GM12878 (cell line): ENCODE data around the gene SAYSD1. TPM values are rescaled to one million over a fixed set of nuclear protein-coding genes. Genes with fewer than 3 reads are reported as not detected.

Experiments used
- ATAC-seq: fragments of 200-7000 bp; cut with Tn5 transposase; 3 replicates; pipeline ENCODE4 v1.9.1; 2020; ENCODE audit warnings: mild to moderate bottlenecking, moderate library complexity
- BruUV-seq: library from RNA; stranded (reverse); fragments of 400-500 nt; replicated peaks from 2 replicates; lab custom pipeline; 2021; lab: Mats Ljungman, UMichigan
- CTCF ChIA-PET: fragments of 300-600 bp; sonication (Branson Sonifier 250); formaldehyde crosslinking; extraction: SDS; loops from one replicate; lab custom pipeline; 2021; ENCODE audit warnings: inconsistent platforms; lab: Yijun Ruan, JAX
- POLR2A ChIA-PET: fragments of 350-600 bp; formaldehyde crosslinking; extraction: SDS; loops from one replicate; lab custom pipeline; 2021; ENCODE audit warnings: inconsistent platforms; lab: Charles Lee
- RAD21 ChIA-PET: fragments of 300-600 bp; sonication (Branson Sonifier 250); formaldehyde crosslinking; loops from one replicate; lab custom pipeline; 2023; ENCODE audit warnings: antibody characterized with exemption; ENCODE audit not compliant: unreplicated experiment; lab: Charles Lee
- SMC1A ChIA-PET: fragments of 300-600 bp; sonication (Branson Sonifier 250); formaldehyde crosslinking; loops from one replicate; lab custom pipeline; 2023; ENCODE audit not compliant: unreplicated experiment, uncharacterized antibody; lab: Charles Lee
- DNase-seq: peaks from one replicate; pipeline ENCODE4 v3.0.0-alpha.2; 2011; ENCODE audit warnings: low read depth, low spot score
- FAIRE-seq: peaks from 3 replicates; lab custom pipeline; 2011; peaks lifted over from hg19 to GRCh38; lab: Jason Lieb, UNC
- H2AFZ ChIP-seq: 2 replicates; pipeline ENCODE4 v1.6.0; 2011; ENCODE audit warnings: low read depth, low read length, control low read depth; ENCODE audit not compliant: control insufficient read depth
- H3K27ac ChIP-seq: 2 replicates; pipeline ENCODE4 v1.5.1; 2011; ENCODE audit warnings: control low read depth; ENCODE audit not compliant: control insufficient read depth, insufficient read depth
- H3K27me3 ChIP-seq, 2 experiments: replicated peaks in 1 of 2; 2 replicates each; pipeline versions ENCODE4 v1.6.0 to v1.6.1; 2011; ENCODE audit warnings: low read length in 1 of 2; ENCODE audit not compliant: control insufficient read depth in 2 of 2, insufficient read depth in 2 of 2
- H3K36me3 ChIP-seq, 2 experiments: 2 replicates each; pipeline ENCODE4 v1.5.1; 2011; ENCODE audit warnings: low read length in 1 of 2; ENCODE audit not compliant: control insufficient read depth in 2 of 2, insufficient read depth in 2 of 2
- H3K4me1 ChIP-seq: 2 replicates; pipeline ENCODE4 v1.6.1; 2011; ENCODE audit warnings: mild to moderate bottlenecking, low read length, moderate library complexity, mixed read lengths; ENCODE audit not compliant: control insufficient read depth, insufficient read depth
- H3K4me2 ChIP-seq: 2 replicates; pipeline ENCODE4 v1.6.0; 2011; ENCODE audit warnings: control low read depth; ENCODE audit not compliant: control insufficient read depth, insufficient read depth
- H3K4me3 ChIP-seq: fragments of 200-600 bp; sonication (generic); 2 replicates; pipeline ENCODE4 v1.5.1; 2016
- H3K79me2 ChIP-seq: 2 replicates; pipeline ENCODE4 v1.6.0; 2011; ENCODE audit warnings: low read length; ENCODE audit not compliant: control insufficient read depth, insufficient read depth
- H3K9ac ChIP-seq: 2 replicates; pipeline ENCODE4 v1.8.0; 2011; ENCODE audit warnings: low read length, control low read depth, mixed read lengths; ENCODE audit not compliant: control insufficient read depth, insufficient read depth
- H3K9me3 ChIP-seq: replicated peaks from 3 replicates; pipeline ENCODE4 v1.5.1; 2011; ENCODE audit warnings: mild to moderate bottlenecking, low read length; ENCODE audit not compliant: control insufficient read depth, insufficient read depth
- H4K20me1 ChIP-seq: 2 replicates; pipeline ENCODE4 v1.6.0; 2011; ENCODE audit not compliant: control insufficient read depth, insufficient read depth
- MEF2B ChIP-seq: fragments of 450-650 bp; IDR thresholded peaks from 2 replicates; pipeline ENCODE4 v1.6.1; 2018; ENCODE audit warnings: mild to moderate bottlenecking, moderate library complexity; ENCODE audit not compliant: partially characterized antibody, poor library complexity, severe bottlenecking
- NFIC ChIP-seq: IDR thresholded peaks from 2 replicates; pipeline ENCODE4 v1.6.1; 2012; ENCODE audit warnings: low read depth, mild to moderate bottlenecking, inconsistent platforms, low read length, moderate library complexity
- SPI1 ChIP-seq: IDR thresholded peaks from 2 replicates; pipeline ENCODE4 v1.6.1; 2011; ENCODE audit warnings: low read depth, mild to moderate bottlenecking, low read length, moderate library complexity, borderline replicate concordance; ENCODE audit not compliant: insufficient read depth
- TAF1 ChIP-seq: IDR thresholded peaks from 2 replicates; pipeline ENCODE4 v1.6.1; 2011; ENCODE audit warnings: mild to moderate bottlenecking, low read depth, low read length, borderline replicate concordance
- ZBTB40 ChIP-seq: fragments of 450-650 bp; IDR thresholded peaks from 2 replicates; pipeline ENCODE4 v1.6.1; 2016; ENCODE audit warnings: mild to moderate bottlenecking, moderate library complexity, borderline replicate concordance
- WGBS: methylation state at CpG from one replicate; pipeline ENCODE4 v1.1.6; 2016; ENCODE audit warnings: low lambda C conversion rate; ENCODE audit not compliant: insufficient replicate concordance, insufficient coverage; ENCODE audit errors: missing lambda C conversion rate; 5-methylcytosine and 5-hydroxymethylcytosine counted together
- in situ Hi-C: fragments of 300-500 bp; cut with MboI; formaldehyde crosslinking; loops from 9 replicates; pipeline ENCODE4 v1.14.3; 2018; ENCODE audit warnings: mixed read lengths
- intact Hi-C: fragments of 100-400 bp; cut with micrococcal nuclease; formaldehyde crosslinking; loops from one replicate; pipeline ENCODE4 v1.14.2; 2022; ENCODE audit not compliant: unreplicated experiment
- polyA plus RNA-seq, 11 experiments: library from polyadenylated mRNA; depleted of rRNA in 4 of 11; unstranded in 6 of 11; stranded (reverse) in 5 of 11; fragments of >200 nt; fragmentation: Nextera tagmentation in 4 of 11; fragmentation: Illumina TruSeq in 1 of 11; extraction: Ambion mirVana in 4 of 11; extraction: Trizol in 1 of 11; gene quantifications; 1 replicate in 1 of 11; 2 replicates in 10 of 11; pipeline versions ENCODE4 v1.2.1 to v1.2.3, GENCODE V29; 2011 to 2016; ENCODE audit warnings: inconsistent platforms in 2 of 11, missing spikeins in 2 of 11, low read depth in 1 of 11
- total RNA-seq, 4 experiments: library from RNA; depleted of rRNA in 3 of 4; stranded (reverse); fragments of >200 nt in 3 of 4; fragmentation: Illumina TruSeq in 1 of 4; extraction: Trizol in 1 of 4; gene quantifications; 2 replicates each; pipeline versions ENCODE4 v1.2.1 to v1.2.3, GENCODE V29; 2013 to 2021

Gene SAYSD1
- total and polyA plus RNA-seq, 10 of the 15 experiments (the other 5 are each of a cell fraction or from before 2014, with no cell fraction given): 1.5 to 7.3 (median 6.4) TPM

DNA sequence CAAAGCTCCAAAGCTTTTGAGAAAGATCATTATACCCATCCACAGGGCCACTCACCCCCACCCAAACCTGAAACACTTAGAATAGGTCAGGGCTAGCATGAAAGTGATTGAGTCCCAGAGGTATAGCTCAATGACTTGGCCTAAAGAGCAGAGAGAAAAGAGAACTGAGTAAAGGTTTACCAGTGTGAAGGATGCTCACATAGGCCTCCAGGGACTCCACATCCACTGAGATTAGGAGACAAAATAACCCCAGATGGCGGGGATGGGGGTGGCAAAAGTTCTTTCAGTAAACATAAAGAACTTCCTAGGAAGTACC is 12.2 kb downstream of the SAYSD1 start:
- no peak overlapping the region for H2AFZ ChIP-seq
- RAD21 ChIA-PET: interaction anchor here (0.6 to 1.2 kb wide), 3 partner anchors 12 to 152 kb away, joined by 3 to 4 read pairs (median 3); partner anchors contain the start of gene SAYSD1
- no peaks in the 10 kb centered on the region for H3K27me3 ChIP-seq
- no peak for TF ChIP-seq TAF1
- TF ChIP-seq SPI1: peak; percentile 33; the same call in 1 of the 2 replicates
- peak; percentile 83 for TF ChIP-seq MEF2B
- TF ChIP-seq NFIC: no peak
- TF ChIP-seq ZBTB40: no peak
- BruUV-seq: no TSS peak
- POLR2A ChIA-PET: interaction anchor here (1.5 kb wide), 1 partner anchor 11 kb away, joined by 4 read pairs; no protein-coding TSS in a partner anchor
- no peaks in the 10 kb centered on the region for H3K79me2 ChIP-seq
- 10% methylated on average over 1 of the region's 1 CpG for WGBS
- FAIRE-seq (no peak), ATAC-seq (peak; percentile 90), DNase-seq (no peak)
- H3K36me3 ChIP-seq: no peaks in the 10 kb centered on the region
- no peak overlapping the region for H3K4me2 ChIP-seq
- SMC1A ChIA-PET: interaction anchor here (0.8 to 1.6 kb wide), 7 partner anchors 10 to 227 kb away, joined by 3 to 6 read pairs (median 4); no protein-coding TSS in a partner anchor
- H4K20me1 ChIP-seq: no peaks in the 10 kb centered on the region
- CTCF ChIA-PET: interaction anchor here (0.8 to 2.3 kb wide), 7 partner anchors 9 to 200 kb away, joined by 3 to 10 read pairs (median 6); partner anchors contain the start of gene SAYSD1
- no peaks in the 10 kb centered on the region for H3K9me3 ChIP-seq
- in situ Hi-C loops (no loop called here), intact Hi-C loops (no loop called here)
- H3K4me1 ChIP-seq: no peaks in the 10 kb centered on the region
- H3K4me3 ChIP-seq: no peak overlapping the region
- no peak overlapping the region for H3K9ac ChIP-seq
- no peak overlapping the region for H3K27ac ChIP-seq
